Hepatocyte (in vitro differentiated cells): ENCODE results near the gene TOP1.

Experiments used
- EZH2 ChIP-seq: fragments of 200-600 bp; sonication (generic); IDR thresholded peaks from 2 replicates; pipeline ENCODE4 v1.6.1; 2016; ENCODE audit warnings: antibody characterized with exemption, mild to moderate bottlenecking, borderline replicate concordance
- TF ChIP-seq, protein P1 (sequence below): fragments of 200-600 bp; sonication (generic); IDR thresholded peaks from 2 replicates; pipeline ENCODE4 v1.5.1; 2016; ENCODE audit warnings: antibody characterized with exemption, mild to moderate bottlenecking; ENCODE audit not compliant: poor library complexity

DNA sequence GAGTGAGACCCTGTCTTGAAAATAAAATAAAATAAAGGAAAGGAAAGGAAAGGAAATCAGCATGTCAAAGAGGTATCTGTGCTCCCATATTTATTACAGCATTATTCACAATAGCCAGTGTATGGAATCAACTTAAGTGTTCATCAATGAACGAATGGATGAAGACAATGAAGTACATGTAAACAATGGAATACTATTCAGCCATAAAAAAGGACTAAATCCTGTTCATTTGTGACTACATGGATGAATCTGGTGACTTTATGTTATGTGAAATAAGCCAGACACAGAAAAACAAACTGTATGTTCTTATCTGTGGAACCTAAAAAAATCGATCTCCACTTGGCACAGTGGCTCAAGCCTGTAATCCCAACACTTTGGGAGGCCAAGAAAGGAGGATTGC lies 28.0 kb upstream of the TOP1 start:
- TF ChIP-seq, protein P1, sequence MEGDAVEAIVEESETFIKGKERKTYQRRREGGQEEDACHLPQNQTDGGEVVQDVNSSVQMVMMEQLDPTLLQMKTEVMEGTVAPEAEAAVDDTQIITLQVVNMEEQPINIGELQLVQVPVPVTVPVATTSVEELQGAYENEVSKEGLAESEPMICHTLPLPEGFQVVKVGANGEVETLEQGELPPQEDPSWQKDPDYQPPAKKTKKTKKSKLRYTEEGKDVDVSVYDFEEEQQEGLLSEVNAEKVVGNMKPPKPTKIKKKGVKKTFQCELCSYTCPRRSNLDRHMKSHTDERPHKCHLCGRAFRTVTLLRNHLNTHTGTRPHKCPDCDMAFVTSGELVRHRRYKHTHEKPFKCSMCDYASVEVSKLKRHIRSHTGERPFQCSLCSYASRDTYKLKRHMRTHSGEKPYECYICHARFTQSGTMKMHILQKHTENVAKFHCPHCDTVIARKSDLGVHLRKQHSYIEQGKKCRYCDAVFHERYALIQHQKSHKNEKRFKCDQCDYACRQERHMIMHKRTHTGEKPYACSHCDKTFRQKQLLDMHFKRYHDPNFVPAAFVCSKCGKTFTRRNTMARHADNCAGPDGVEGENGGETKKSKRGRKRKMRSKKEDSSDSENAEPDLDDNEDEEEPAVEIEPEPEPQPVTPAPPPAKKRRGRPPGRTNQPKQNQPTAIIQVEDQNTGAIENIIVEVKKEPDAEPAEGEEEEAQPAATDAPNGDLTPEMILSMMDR = no peak
- no peak for TF ChIP-seq EZH2
